Measurements from ENCODE around the gene CCDC32. TPM values are rescaled to one million over a fixed set of nuclear protein-coding genes. Genes with fewer than 3 reads are reported as not detected.
"Not testable (repeated sequence)": the region's sequence is repeated elsewhere in the genome, so short reads cannot be mapped to it uniquely, and the experiment has no call there.

The CCDC32 gene
- total and polyA plus RNA-seq, 2 of the 8 experiments (the other 6 are each of a cell fraction or from before 2014, with no cell fraction given) = 8.9 to 12.1 TPM

- no peak for TF ChIP-seq FOSL1 (IDR thresholded peaks at IDR 0.05; ENCODE audit: insufficient read depth, low read depth, low read length)
Observed at GRCh38 chr15:40578892-40579291, 14.1 kb upstream of the CCDC32 start (continued).

DNA sequence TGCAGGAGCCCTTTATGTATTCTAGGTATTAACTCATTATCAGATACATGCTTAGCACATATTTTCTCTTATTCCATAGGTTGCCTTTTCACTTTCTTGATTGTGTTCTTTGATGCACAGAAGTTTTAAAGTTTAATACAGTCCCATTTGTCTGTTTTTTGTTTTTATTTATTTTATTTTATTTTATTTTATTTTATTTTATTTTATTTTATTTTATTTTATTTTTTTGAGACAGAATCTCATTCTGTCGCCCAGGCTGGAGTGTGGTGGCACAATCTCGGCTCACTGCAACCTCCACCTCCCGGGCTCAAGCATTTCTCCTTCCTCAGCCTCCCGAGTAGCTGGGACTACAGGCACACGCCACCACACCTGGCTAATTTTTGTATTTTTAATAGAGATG lies 12.1 kb upstream of the CCDC32 start:
- H3K18ac ChIP-seq (ENCODE audit: extremely low read depth, low read length); H2BK120ac ChIP-seq (replicated peaks; ENCODE audit: low read depth, low read length); H2BK12ac ChIP-seq (ENCODE audit: low read depth, low read length); H3K56ac ChIP-seq (replicated peaks; ENCODE audit: insufficient read length, low read depth, low read length); H4K20me1 ChIP-seq (replicated peaks in 1 of 2; ENCODE audit: control insufficient read depth in 1 of 2, insufficient read depth in 2 of 2, low read length in 2 of 2); H4K8ac ChIP-seq (ENCODE audit: extremely low read depth, insufficient read depth, low read length); H3K27me3 ChIP-seq (replicated peaks in 1 of 4; ENCODE audit: control insufficient read depth in 3 of 4, extremely low read depth in 1 of 4, insufficient read depth in 3 of 4, low read length in 3 of 4); H2BK5ac ChIP-seq (ENCODE audit: low read depth, low read length); H3K9me3 ChIP-seq (ENCODE audit: insufficient read depth in 2 of 2, low read depth in 1 of 2, low read length in 1 of 2); FAIRE-seq; H4K91ac ChIP-seq (replicated peaks; ENCODE audit: insufficient read length, low read length); H3K23me2 ChIP-seq (ENCODE audit: low read depth, low read length); H3K4ac ChIP-seq (replicated peaks; ENCODE audit: insufficient read length, low read depth, low read length); H3K9ac ChIP-seq (replicated peaks in 1 of 4; ENCODE audit: extremely low read depth in 1 of 4, low read depth in 3 of 4, low read length in 3 of 4); H3K14ac ChIP-seq (ENCODE audit: insufficient read length); H3K79me1 ChIP-seq (ENCODE audit: low read depth, low read length); H3K4me3 ChIP-seq (ENCODE audit: extremely low read depth in 1 of 4, insufficient read depth in 2 of 4, low read depth in 3 of 4, low read length in 4 of 4); H4K5ac ChIP-seq (ENCODE audit: insufficient read length, low read depth, low read length); H2BK20ac ChIP-seq (ENCODE audit: low read length); H2AFZ ChIP-seq (ENCODE audit: low read length); H3K4me1 ChIP-seq (replicated peaks in 1 of 4; ENCODE audit: control insufficient read depth in 3 of 4, insufficient read depth in 4 of 4, low read length in 3 of 4); H2BK15ac ChIP-seq (ENCODE audit: low read length); H3K23ac ChIP-seq (ENCODE audit: insufficient read length); H2AK5ac ChIP-seq (ENCODE audit: low read depth, low read length); DNase-seq (ENCODE audit: low read depth in 1 of 2, low spot score in 2 of 2); H3K27ac ChIP-seq (ENCODE audit: low read depth, low read length); H3K79me2 ChIP-seq (ENCODE audit: control insufficient read depth in 1 of 2, insufficient read depth in 2 of 2, low read length in 2 of 2); CTCF ChIA-PET (ENCODE audit: partially characterized antibody); H3K4me2 ChIP-seq (ENCODE audit: insufficient read depth in 1 of 2, low read depth in 2 of 2, low read length in 2 of 2): not testable (repeated sequence)
- 91% methylated on average over 5 of the region's 5 CpGs; no CpG with 5 or more reads in 1 of the 2 experiments for WGBS, 2 experiments (ENCODE audit: extremely low coverage in 1 of 2, insufficient coverage in 1 of 2, insufficient read length in 1 of 2, insufficient replicate concordance in 2 of 2, low coverage in 1 of 2, low lambda C conversion rate in 2 of 2, missing lambda C conversion rate in 1 of 2)
- peaks cover 9 to 18% (median 11%) of the 10 kb centered on the region in 4 experiments; a peak in 7 of 8 replicates for H3K36me3 ChIP-seq (ENCODE audit: control insufficient read depth in 2 of 4, insufficient read depth in 4 of 4, low read length in 3 of 4)
- POLR2A ChIA-PET (ENCODE audit: partially characterized antibody) = interaction anchor here (2.0 kb wide), 1 partner anchor 12 kb away, joined by 4 read pairs; the partner anchor contains the start of gene CCDC32
